Stimulated activated naive B cell treated with anti-CD40 and anti-IgM and Interleukin-4, amounts not matched to agents 10 μg/mL and 1 μg/mL and 100 μg/mL, for 72 hours (primary cell): ENCODE results near the gene PRSS3.
"Not testable (repeated sequence)": the region's sequence is repeated elsewhere in the genome, so short reads cannot be mapped to it uniquely, and the experiment has no call there.

ENCODE experiments used
- ATAC-seq, 2 donors: fragments of 150-1000 bp; cut with Tn5 transposase; replicated peaks; 2 replicates each; pipeline ENCODE4 v1.10.0; 2021; ENCODE audit warnings: moderate library complexity in 1 of 2
- DNase-seq: peaks from one replicate; pipeline ENCODE4 v3.0.0; 2021
- H3K27ac Mint-ChIP-seq: one replicate; pipeline ENCODE4 v1.8.0; 2022; ENCODE audit warnings: mild to moderate bottlenecking, mixed read lengths
- H3K27me3 Mint-ChIP-seq, 2 donors: one replicate each; pipeline ENCODE4 v1.8.0; 2022; ENCODE audit warnings: mixed read lengths in 2 of 2
- H3K36me3 Mint-ChIP-seq, 2 donors: one replicate each; pipeline ENCODE4 v1.8.0; 2022; ENCODE audit warnings: mixed read lengths in 2 of 2, mild to moderate bottlenecking in 1 of 2
- H3K4me1 Mint-ChIP-seq, 2 donors: one replicate each; pipeline ENCODE4 v1.8.0; 2022; ENCODE audit warnings: mixed read lengths in 2 of 2, mild to moderate bottlenecking in 1 of 2
- H3K4me3 Mint-ChIP-seq, 2 donors: one replicate each; pipeline ENCODE4 v1.8.0; 2022; ENCODE audit warnings: mild to moderate bottlenecking in 2 of 2, mixed read lengths in 2 of 2, moderate library complexity in 1 of 2
- H3K9me3 Mint-ChIP-seq, 2 donors: one replicate each; pipeline ENCODE4 v1.8.0; 2022; ENCODE audit warnings: mixed read lengths in 2 of 2, mild to moderate bottlenecking in 1 of 2

The PRSS3 gene

DNA sequence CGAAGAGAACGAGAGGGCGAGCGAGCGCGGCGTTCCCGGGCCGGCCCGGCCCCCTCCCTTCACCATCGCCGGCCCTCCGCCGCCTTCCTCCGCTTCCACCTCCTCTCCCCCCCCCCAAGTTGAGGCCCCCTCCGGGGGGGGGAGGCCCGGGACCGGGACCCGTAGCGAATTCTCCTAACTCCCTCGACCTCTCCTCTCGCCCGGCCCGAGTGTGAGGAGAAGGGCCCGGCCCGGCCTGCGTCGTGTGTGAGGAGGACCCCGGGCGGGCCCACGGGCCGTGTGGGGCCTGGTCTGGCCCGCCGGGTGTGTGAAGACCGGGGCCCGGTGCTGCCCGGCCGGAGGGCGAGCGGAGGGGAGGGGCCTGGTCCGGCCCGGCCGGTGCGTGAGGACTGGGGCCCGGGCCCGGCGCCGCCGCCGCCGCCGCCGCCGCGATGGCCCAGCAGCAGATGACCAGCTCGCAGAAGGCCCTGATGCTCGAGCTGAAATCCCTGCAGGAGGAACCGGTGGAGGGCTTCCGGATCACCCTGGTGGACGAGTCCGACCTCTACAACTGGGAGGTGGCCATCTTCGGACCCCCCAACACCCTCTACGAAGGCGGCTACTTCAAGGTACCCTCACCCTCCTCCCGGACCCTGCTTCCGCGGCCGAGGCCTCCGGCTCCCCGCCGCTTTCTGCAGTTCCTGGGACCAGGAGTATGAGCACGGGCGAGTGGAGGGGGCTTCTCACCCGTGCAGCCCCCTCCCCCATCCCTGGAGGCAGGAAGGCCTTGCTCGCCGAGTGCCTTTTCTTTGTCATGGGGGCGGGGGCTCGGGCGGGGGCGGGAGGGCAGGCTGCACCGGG is 22.2 kb downstream of the PRSS3 start:
- DNase-seq (peak; percentile 63), ATAC-seq (peak; percentile 22 to 24)
- Mint-ChIP-seq H3K4me3 (peak overlapping the region; percentile 85 to 93), H3K36me3 (peaks cover 4 to 5% of the 10 kb centered on the region in 2 donors), H3K4me1 (peaks cover 30 to 63% of the 10 kb centered on the region in 2 donors), H3K9me3 (no peaks in the 10 kb centered on the region), H3K27ac (peak overlapping the region; percentile 98), H3K27me3 (no peaks in the 10 kb centered on the region)

DNA sequence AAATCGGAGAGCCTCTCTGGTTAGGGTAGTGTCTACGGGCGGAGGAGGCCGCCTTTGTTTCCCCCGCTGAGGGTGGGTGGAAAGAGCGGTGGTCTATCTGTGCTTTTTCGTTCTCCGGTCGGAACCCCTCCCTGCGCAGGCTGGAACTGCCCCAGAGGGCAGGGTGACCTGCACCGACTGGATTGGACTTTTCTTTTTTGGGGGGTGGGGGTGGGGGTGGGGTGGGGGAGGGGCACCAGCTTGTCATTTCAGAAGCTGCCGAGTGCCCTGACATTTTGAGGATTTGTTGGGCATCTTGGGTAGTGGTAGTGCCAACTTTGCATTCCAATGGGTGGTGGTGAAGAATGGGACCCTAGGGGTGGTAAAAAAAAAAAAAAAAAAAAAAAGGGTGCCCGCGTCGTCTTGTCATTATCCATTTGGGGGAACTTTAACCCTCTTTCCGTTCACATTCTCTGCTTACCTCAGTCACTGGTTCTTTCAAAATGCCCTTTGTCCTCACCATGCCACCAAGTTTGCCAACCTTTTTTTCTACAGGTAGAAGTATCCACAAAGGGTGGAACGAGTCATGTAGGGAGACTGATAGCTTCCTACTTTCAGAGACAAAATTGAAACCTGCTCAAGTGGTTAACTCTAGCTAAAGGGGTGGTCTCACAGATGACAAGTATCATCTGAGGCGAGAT is 22.9 kb downstream of the PRSS3 start:
- peak overlapping the region; percentile 83 for H3K27ac Mint-ChIP-seq
- DNase-seq (no peak), ATAC-seq (peak in 1 of 2 donors; percentile 0)
- H3K27me3 Mint-ChIP-seq: no peaks in the 10 kb centered on the region
- H3K36me3 Mint-ChIP-seq: peaks cover 4 to 5% of the 10 kb centered on the region in 2 donors
- H3K9me3 Mint-ChIP-seq: no peaks in the 10 kb centered on the region
- peak overlapping the region; percentile 85 to 93 for H3K4me3 Mint-ChIP-seq
- peaks cover 30 to 62% of the 10 kb centered on the region in 2 donors for H3K4me1 Mint-ChIP-seq

DNA sequence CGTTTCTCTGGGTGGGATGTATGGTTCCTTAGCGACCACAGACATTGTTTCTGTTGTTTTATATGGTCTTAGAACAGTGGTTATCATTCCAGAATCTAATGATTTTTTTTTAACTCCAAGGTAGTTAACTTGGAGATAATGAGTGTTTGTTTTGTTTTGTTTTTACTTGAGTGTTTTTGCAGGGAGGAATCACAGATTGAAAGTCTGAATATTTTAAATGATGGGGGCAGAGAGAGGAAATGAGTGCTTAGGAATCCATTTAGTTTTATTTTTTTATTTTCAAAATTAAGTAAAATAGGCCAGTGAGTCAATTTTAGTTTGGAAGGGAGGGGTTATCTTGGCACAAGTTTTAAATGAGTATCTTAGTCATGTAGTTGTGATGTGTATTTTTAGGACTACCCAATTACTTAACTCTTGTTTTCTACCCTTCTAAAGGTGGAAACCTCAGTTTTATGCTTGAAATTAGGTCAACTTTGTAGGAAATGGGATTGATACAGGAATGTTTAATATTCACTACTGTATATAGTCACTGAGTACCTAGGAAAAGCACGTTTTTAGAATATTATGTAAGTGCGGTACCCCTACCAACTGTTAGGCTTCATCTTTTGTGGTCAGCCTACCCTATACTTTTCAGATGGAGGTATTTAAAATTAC is 23.6 kb downstream of the PRSS3 start:
- Mint-ChIP-seq H3K4me3 (peak overlapping the region; percentile 85 to 93), H3K9me3 (no peaks in the 10 kb centered on the region), H3K27me3 (no peaks in the 10 kb centered on the region), H3K4me1 (peaks cover 27 to 62% of the 10 kb centered on the region in 2 donors), H3K27ac (peak overlapping the region; percentile 83), H3K36me3 (peaks cover 4 to 5% of the 10 kb centered on the region in 2 donors)
- ATAC-seq (no peak), DNase-seq (no peak)

DNA sequence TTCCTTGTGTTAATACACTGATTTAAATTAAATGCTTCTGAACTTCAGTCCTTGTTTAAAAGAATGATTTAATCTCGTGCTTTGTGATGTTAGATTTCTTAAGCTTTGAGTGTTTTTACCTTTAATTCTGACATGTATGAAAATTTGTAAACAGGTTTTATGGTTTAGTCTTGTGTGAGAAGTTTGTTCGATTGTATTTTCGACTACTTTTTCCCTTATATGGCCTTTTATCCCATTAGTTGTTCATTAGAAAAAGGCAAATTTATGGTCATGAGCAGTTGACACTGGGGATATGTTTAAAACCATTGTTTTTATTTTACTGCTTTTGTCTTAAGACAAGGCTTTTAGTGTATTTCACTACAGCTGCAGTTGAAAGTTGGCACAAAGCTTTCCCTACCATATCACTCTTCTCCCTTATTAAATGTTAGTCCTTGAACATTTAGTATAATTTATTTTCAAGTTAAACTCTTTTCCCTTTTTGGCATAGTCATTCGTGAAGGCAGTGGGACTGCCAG is 24.9 kb downstream of the PRSS3 start:
- Mint-ChIP-seq H3K4me3 (peak overlapping the region in 1 of 2 donors; percentile 93), H3K9me3 (no peaks in the 10 kb centered on the region), H3K36me3 (peaks cover 5% of the 10 kb centered on the region in 2 donors), H3K4me1 (peaks cover 15 to 54% of the 10 kb centered on the region in 2 donors), H3K27ac (no peak overlapping the region), H3K27me3 (no peaks in the 10 kb centered on the region)
- DNase-seq (no peak), ATAC-seq (no peak)

DNA sequence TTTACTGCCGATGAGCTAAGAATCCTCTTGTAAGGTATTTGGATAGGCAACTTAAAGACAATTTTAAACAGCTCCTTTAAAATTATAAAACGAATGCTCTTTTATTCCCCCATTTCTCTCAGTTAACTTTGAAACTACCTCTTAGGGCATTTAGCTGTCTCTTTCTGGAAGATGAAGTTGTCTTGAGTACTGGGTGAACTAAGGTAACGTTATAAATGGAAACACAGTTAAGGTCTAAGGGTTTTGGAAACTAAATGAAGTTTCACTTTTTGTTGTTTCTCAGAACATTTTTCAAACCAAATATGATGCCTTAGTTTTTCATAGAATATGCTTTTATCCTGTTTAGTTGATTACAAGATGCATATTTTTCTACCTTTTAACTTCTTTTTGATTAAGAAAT is 28.4 kb downstream of the PRSS3 start:
- ATAC-seq: no peak
- Mint-ChIP-seq H3K36me3 (peaks cover 3 to 9% of the 10 kb centered on the region in 2 donors), H3K4me3 (peak overlapping the region in 1 of 2 donors; percentile 8), H3K9me3 (no peaks in the 10 kb centered on the region), H3K27ac (no peak overlapping the region), H3K27me3 (no peaks in the 10 kb centered on the region), H3K4me1 (peaks cover 5 to 36% of the 10 kb centered on the region in 2 donors)
- no peak for DNase-seq

DNA sequence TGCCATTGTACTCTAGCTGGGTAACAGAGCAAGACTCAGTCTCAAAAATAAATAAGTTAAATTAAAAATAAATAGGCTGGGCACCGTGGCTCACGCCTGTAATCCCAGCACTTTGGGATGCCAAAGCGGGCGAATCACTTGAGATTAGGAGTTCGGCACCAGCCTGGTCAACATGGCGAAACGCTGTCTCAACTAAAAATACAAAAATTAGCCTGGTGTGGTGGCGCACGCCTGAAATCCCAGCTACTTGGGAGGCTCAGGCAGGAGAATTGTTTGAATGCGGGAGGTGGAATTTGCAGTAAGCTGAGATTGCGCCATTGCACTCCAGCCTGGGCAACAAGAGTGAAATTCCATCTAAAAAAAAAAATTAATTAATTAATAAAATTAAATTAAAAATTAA is 31.9 kb downstream of the PRSS3 start:
- peaks cover 0 to 19% of the 10 kb centered on the region in 2 donors for H3K4me1 Mint-ChIP-seq
- H3K27me3 Mint-ChIP-seq, H3K4me3 Mint-ChIP-seq, H3K9me3 Mint-ChIP-seq, ATAC-seq, DNase-seq, H3K36me3 Mint-ChIP-seq, H3K27ac Mint-ChIP-seq: not testable (repeated sequence)

DNA sequence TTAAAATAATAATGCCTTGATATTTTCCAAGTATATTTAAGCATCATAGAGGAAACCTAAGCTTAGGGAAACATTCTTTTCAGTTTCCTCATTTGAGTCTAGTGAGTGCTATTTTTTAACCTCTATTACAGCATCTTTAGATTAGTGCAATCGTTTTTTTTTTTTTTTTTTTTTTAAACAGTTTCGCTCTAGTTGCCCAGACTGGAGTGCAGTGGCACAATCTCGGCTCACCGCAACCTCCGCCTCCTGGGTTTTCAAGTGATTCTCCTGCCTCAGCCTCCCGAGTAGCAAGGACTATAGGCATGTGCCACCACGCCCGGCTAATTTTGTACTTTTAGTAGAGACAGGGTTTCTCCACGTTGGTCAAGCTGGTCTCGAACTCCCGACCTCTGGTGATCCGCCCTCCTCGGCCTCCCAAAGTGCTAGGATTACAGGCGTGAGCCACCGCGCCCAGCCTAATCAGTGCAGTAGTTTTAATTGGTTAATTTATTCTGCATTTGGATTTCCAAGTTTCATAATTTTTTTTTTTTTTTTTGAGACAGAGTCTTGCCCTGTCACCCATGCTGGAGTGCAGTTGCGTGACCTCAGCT is 34.4 kb downstream of the PRSS3 start:
- peaks cover 5 to 24% of the 10 kb centered on the region in 2 donors for H3K4me1 Mint-ChIP-seq
- not testable (repeated sequence) for H3K27me3 Mint-ChIP-seq, DNase-seq, H3K9me3 Mint-ChIP-seq, H3K4me3 Mint-ChIP-seq, ATAC-seq, H3K27ac Mint-ChIP-seq, H3K36me3 Mint-ChIP-seq

DNA sequence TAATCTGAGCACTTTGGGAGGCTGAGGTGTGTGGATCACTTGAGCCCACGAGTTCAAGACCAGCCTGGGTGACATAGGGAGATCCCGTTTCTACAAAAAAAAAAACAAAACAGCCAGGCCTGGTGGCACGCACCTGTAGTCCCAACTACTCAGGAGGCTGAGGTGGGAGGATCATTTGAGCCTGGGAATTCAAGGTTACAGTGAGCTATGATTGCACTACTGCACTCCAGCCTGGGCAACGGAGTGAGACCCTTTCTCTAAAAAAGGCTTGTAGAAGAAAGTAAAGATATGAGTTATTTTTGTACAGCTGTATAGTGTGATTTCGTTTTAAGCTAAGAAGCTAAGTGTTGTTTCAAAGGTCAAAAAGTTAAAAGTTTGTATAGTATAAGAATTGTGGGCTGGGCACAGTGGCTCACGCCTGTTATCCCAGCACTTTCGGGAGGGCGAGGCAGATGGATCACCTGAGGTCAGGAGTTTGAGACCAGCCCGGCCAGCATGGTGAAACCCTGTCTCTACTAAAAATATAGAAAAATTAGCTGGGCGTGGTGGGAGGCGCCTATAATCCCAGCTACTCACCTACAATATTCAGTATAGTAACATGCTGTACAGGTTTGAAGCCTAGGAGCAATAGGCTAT is 40.4 kb downstream of the PRSS3 start:
- Mint-ChIP-seq H3K4me1 (peaks cover 24 to 56% of the 10 kb centered on the region in 2 donors), H3K27me3 (no peaks in the 10 kb centered on the region), H3K9me3 (no peaks in the 10 kb centered on the region), H3K4me3 (peak overlapping the region in 1 of 2 donors; percentile 56), H3K27ac (peak overlapping the region; percentile 69), H3K36me3 (peaks cover 10 to 14% of the 10 kb centered on the region in 2 donors)
- ATAC-seq (no peak), DNase-seq (no peak)

DNA sequence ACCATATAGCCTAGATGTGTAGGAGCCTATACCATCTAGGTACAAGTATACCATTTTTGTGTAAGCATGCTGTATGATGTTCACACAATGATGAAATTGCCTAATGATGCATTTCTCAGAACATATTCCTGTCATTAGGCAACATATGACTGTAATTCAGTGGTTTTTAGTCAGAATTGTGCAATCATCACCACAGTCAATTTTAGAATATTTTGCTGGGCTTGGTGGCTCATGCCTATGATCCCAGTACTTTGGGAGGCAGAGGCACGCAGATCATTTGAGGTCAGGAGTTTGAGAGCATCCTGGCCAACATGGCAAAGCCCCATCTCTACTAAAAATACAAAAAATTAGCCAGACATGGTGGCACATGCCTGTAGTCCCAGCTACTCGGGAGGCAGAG is 40.9 kb downstream of the PRSS3 start:
- not testable (repeated sequence) for H3K27me3 Mint-ChIP-seq, H3K27ac Mint-ChIP-seq, DNase-seq, H3K9me3 Mint-ChIP-seq, H3K4me3 Mint-ChIP-seq
- Mint-ChIP-seq H3K36me3 (peaks cover 10 to 14% of the 10 kb centered on the region in 2 donors), H3K4me1 (peaks cover 24 to 58% of the 10 kb centered on the region in 2 donors)
- peak; percentile 65 to 75 for ATAC-seq

DNA sequence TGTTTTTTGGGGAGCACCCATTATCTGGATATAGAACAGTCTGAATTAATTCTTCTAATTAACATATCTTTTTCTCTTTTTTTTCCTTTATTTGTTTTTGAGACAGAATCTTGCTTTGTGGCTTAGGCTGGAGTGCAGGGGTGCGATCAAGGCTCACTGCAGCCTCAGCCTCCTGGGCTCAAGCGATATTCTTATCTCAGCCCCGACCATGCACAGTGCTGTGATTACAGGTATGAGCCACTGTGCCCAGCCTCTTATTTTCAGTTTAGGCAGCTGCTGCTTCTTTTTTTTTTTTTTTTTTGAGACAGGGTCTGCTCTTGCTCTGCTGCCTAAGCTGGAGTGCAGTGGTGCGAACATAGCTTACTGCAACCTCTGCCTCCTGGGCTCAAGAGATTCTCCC is 41.8 kb downstream of the PRSS3 start:
- H3K27me3 Mint-ChIP-seq: no peaks in the 10 kb centered on the region
- H3K27ac Mint-ChIP-seq: no peak overlapping the region
- no peak for ATAC-seq
- H3K36me3 Mint-ChIP-seq: peaks cover 10 to 14% of the 10 kb centered on the region in 2 donors
- H3K9me3 Mint-ChIP-seq: no peaks in the 10 kb centered on the region
- DNase-seq: no peak
- peaks cover 24 to 66% of the 10 kb centered on the region in 2 donors for H3K4me1 Mint-ChIP-seq
- H3K4me3 Mint-ChIP-seq: no peak overlapping the region

DNA sequence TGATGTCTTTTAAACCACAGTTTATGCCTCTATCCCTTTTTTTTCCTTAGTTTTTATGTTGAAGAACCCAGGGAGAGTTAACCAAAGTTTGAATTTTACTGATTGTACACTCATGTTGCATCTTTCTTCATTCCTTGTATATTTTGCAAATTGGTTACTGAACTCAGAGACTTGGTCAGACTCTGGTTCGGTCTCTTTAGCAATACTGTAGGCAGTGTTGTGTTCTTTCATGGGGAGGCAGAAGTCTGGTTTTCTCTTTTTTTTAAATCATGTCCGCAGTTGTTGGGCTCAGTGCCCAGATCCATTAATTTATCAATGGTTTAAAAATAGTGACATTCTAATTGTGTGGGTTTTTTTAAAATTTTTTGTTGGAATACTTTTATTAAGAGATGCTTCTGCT is 45.0 kb downstream of the PRSS3 start:
- Mint-ChIP-seq H3K9me3 (no peaks in the 10 kb centered on the region), H3K27me3 (no peaks in the 10 kb centered on the region), H3K4me3 (no peak overlapping the region), H3K4me1 (peaks cover 22 to 61% of the 10 kb centered on the region in 2 donors), H3K36me3 (peaks cover 15 to 23% of the 10 kb centered on the region in 2 donors), H3K27ac (peak overlapping the region; percentile 31)
- DNase-seq (no peak), ATAC-seq (no peak)

DNA sequence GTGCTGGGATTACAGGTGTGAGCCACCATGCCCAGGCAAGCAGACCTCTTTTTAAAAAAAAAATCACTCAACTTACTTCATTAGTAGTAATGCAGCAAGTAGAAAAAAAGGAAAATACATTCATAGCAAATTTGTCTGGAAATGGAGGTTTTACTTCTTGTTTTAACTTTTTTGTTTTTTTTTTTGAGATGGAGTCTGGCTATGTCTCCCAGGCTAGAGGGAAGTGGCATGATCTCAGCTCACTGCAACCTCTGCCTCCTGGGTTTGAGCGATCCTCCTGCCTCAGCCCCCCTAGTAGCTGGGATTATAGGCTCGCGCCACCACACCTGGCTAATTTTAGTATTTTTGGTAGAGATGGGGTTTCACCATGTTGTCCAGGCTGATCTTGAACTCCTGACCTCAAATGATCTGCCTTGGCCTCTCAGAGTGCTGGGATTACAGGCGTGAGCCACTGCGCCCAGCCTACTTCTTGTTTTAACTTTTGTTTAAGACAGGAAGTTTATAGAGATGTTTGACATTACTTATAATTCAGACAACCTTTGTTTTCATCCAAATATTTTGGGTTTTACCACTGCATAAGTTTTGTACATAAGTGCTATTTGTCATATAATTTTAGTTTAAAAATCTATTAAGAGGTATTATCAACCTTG is 48.1 kb downstream of the PRSS3 start:
- peaks cover 12 to 20% of the 10 kb centered on the region in 2 donors for H3K36me3 Mint-ChIP-seq
- peak overlapping the region in 1 of 2 donors; percentile 17 for H3K4me3 Mint-ChIP-seq
- DNase-seq (no peak), ATAC-seq (no peak)
- H3K9me3 Mint-ChIP-seq: no peaks in the 10 kb centered on the region
- H3K27ac Mint-ChIP-seq: no peak overlapping the region
- H3K27me3 Mint-ChIP-seq: no peaks in the 10 kb centered on the region
- peaks cover 13 to 63% of the 10 kb centered on the region in 2 donors for H3K4me1 Mint-ChIP-seq

DNA sequence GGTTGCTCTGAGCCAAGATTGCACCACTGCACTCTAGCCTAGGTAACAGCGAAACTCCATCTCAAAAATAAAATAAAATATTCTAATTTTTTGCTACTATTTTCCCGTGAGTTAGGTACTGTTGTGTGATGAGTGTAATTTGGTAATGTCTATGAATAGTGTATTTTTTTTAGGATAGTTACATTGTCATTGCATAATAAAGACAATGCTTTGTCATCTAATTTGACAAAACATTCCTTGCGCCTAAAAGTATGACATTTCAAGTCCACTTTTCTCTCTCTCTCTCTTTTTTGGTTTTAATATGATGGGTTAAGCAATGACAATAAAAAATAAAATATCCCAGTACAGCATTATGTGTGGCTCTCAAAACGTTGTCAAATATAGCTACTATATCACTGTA is 50.9 kb downstream of the PRSS3 start:
- H3K27me3 Mint-ChIP-seq: no peaks in the 10 kb centered on the region
- H3K27ac Mint-ChIP-seq: no peak overlapping the region
- H3K9me3 Mint-ChIP-seq: no peaks in the 10 kb centered on the region
- no peak overlapping the region for H3K4me3 Mint-ChIP-seq
- no peak for ATAC-seq
- no peak for DNase-seq
- H3K36me3 Mint-ChIP-seq: peaks cover 9 to 14% of the 10 kb centered on the region in 2 donors
- H3K4me1 Mint-ChIP-seq: peaks cover 15 to 63% of the 10 kb centered on the region in 2 donors
